HG03565 (cell line): Measurements from ENCODE around the gene PTPRT.

ENCODE experiments used
- ATAC-seq: cut with Tn5 transposase; IDR thresholded peaks from one replicate; pipeline ENCODE4 v1.9.1; 2021; ENCODE audit warnings: mild to moderate bottlenecking, moderate library complexity; ENCODE audit not compliant: unreplicated experiment

Gene PTPRT

GRCh38 chr20:42649748-42650147 lies 540.0 kb downstream of the PTPRT start:
- no peak for ATAC-seq

- ATAC-seq: no peak
Observed at GRCh38 chr20:42646250-42646649, 543.5 kb downstream of the PTPRT start.

GRCh38 chr20:42641886-42642285 lies 547.8 kb downstream of the PTPRT start:
- ATAC-seq: no peak

DNA sequence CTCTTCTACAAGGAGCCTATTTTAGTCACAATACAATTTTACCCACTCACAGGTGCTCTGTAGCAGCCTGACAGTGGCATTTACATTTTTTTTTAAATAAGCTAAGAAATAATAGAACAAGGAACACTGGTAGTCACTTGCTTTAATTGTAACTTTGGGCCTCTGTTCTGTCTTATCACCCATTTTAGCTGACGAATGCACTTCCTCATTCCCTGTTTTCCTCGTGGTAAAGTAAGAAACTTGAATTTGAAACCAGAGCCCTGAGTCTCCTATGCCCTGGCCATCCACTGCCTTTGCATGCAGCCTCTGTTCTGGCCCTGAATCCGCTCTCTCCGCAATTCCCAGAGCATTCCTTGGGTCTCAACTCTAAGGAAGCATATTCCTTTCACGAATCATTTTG lies 550.6 kb downstream of the PTPRT start:
- ATAC-seq: no peak

GRCh38 chr20:42635699-42636411 lies 553.9 kb downstream of the PTPRT start:
- ATAC-seq: no peak

GRCh38 chr20:42634156-42634555 lies 555.5 kb downstream of the PTPRT start:
- no peak for ATAC-seq

GRCh38 chr20:42628683-42629082 lies 561.0 kb downstream of the PTPRT start:
- ATAC-seq: no peak

GRCh38 chr20:42613076-42613475 lies 576.6 kb downstream of the PTPRT start:
- ATAC-seq: no peak

DNA sequence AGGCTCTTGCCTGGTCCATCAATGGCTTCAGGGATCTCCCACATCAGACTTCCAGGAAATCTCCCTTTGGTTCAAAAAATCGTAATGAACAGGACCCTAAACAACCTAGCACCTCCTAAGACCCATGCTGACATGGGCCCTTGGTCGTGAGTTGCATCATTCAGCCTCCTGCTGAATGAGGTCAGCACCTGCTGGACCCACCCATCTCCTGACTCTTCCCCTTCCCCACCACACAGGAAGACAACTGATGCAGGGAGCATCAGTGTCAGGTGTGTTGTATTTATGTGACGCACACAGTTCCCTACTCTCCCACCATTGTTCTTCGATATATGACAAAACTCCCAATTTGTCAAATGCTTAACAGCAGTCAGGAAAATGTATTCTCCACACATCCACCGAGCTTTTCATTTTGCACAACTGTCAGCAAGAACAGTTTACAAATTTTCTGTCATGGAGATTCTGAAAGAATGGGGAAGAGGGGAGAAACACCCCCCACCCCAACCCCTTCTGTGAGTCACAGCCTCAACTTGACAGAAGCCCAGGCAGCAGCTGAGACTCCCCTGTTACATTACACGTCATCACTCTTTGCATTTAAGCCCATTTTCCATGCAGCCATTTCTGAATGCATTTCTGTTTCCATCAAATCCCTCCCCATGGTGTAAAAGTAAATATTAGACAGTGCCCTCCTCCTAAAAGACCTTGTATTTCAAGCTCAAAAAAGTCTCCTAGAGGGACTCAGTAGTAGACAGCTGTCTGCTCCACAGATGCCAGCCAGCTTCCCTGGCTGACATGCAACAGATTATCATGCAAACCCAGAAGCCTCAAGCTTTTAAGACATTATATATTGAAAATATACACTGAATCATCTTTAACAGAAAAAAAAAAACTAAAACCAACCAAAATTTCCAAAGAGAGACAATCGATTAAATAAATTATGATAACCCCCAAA lies 577.5 kb downstream of the PTPRT start:
- ATAC-seq: no peak

DNA sequence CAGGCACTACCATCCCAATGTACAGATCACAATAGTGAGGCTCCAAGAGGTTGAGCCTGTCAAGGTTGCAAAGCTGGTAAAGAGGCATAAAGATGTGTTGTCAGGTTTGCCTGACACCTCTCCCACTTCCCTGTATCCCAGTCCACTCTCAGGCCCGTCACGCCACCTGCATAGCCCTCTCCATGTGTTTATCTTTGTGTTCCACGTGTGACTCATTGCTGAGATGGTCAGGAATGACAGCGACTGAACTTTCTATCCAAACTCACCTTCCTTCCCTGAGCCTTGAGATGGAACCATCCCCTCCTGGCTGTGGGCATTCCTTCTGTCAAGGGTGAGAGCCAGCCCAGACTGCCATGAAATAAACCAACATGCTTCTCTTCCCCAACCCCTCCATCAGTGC lies 578.3 kb downstream of the PTPRT start:
- no peak for ATAC-seq

- no peak for ATAC-seq
Observed at GRCh38 chr20:42610070-42610469, 579.6 kb downstream of the PTPRT start.

GRCh38 chr20:42609618-42610017 lies 580.1 kb downstream of the PTPRT start:
- ATAC-seq: no peak

DNA sequence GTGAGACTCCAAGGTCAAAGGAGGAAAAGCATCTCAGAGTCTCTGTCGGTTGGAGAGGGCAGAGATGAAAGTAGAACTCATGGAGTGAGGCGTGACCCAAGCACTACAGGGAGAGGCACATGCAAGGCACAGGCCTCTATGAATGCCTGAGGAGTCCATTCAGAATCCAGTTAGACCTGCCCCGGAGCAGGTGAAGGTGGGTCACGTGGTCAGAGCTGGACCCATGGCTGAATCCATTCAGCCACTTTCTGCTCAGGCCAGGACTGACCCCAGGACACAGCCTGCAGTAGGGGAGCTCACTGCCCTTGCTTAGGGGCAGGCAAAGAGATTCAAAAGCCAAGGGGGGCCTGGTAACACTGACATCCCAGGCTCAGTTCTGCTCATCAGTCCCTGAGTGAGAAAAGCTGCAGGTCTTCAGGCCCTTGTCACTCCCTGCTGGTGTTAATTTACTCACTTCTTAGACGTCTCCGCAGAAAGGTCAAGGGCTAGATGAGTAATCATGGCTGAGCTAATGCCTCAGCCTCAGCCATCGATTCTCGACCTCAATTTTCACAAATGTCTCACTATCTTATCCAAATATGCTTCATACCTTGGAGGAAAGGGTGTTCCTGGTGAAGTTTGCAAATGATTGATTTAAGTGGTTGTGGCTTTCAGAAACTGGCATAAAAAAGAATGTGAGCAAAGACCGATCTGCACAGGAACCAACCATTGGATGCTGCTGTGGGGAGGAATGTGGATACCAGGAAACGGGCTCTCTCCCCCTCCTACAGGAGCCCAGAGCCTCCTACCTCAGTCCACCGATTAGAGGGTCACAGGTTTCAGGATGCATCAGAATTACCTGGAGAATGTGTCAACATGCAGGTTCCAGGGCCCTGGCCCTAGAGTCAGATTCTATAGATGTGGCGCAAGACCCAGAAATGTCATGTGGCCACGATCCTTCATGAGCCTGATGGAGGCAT lies 584.4 kb downstream of the PTPRT start:
- no peak for ATAC-seq

DNA sequence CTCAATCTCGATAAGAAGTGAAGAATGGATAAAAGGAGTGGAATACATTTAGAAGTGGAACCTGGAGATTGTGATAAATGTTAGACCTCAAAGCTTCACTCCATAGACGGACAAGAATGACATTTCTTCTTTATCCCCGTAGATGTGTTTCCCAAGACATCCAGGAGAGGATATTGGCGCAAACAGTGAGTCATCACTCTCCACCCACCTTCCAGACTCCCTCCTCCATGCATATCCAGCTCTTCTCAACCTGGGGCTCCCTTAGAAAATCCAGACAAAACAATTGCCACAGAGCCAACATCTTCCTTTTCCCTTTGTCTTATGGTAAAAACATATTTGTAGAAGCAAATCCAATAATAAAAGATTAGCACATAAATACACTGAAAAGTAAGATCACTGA lies 586.1 kb downstream of the PTPRT start:
- no peak for ATAC-seq

GRCh38 chr20:42598581-42598980 lies 591.1 kb downstream of the PTPRT start:
- ATAC-seq: no peak

DNA sequence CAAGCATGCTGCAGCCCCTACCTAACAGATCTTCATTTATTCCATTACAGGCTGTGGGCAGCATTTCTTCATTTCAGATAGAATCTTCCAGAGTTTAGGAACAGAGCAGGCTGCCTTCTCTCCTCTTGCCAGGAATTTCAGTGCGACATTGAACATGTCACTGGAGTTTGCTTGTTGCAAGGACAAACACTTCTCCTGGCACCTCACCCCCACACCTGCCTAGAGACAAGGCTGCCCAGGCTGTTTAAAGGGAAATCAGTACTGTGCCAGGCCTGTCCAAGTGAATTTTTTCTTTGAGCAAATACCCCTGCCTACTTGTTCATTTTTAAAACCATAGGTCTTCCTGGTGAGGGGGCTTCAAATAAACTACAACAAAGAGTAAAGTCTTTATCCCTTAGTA lies 594.1 kb downstream of the PTPRT start:
- no peak for ATAC-seq

- ATAC-seq: no peak
Observed at GRCh38 chr20:42594659-42595058, 595.0 kb downstream of the PTPRT start.

- ATAC-seq: no peak
Observed at GRCh38 chr20:42594011-42594410, 595.7 kb downstream of the PTPRT start.

DNA sequence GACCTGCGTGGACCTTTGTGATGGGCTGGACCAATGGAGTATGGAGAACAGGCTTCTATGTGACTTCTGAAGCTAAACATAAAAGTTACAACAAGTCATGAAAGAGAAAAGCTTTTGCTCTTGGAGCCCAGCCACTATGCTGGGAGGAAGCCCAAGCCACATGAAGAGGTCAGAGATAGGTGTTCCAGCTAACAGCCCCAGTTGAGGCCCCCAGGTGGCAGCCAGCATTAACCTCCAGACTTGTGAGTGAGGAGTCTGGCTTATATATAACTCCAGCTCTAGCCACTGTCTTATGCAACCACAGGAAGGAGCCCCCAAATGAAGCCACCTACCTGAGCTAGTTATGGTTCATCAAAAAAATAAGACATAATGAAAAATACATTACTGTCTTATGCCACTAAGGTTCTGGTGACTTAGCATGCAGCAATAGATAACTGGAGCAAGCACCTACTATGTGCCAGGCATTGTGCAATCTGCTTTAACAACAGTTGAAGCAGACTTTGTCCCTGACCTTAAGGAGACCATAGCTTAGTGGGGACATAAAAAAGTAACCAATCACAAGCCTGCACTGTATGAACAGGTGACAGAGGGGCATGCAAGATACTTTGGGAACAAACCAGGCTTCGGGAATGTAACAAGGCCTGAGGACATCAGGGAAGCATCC lies 599.6 kb downstream of the PTPRT start:
- no peak for ATAC-seq

- ATAC-seq: no peak
Observed at GRCh38 chr20:42588847-42589246, 600.9 kb downstream of the PTPRT start.
